GM12874 (cell line): ENCODE results near the gene ZNF800.

Source experiments
- TF ChIP-seq, protein P1 (sequence below): IDR thresholded peaks from 2 replicates; pipeline ENCODE4 v1.5.1; 2011; ENCODE audit warnings: low read depth, mild to moderate bottlenecking, control low read depth, low read length, moderate library complexity; ENCODE audit not compliant: insufficient read depth

The ZNF800 gene

GRCh38 chr7:127342596-127342995 is 49.9 kb downstream of the ZNF800 start:
- TF ChIP-seq, protein P1, sequence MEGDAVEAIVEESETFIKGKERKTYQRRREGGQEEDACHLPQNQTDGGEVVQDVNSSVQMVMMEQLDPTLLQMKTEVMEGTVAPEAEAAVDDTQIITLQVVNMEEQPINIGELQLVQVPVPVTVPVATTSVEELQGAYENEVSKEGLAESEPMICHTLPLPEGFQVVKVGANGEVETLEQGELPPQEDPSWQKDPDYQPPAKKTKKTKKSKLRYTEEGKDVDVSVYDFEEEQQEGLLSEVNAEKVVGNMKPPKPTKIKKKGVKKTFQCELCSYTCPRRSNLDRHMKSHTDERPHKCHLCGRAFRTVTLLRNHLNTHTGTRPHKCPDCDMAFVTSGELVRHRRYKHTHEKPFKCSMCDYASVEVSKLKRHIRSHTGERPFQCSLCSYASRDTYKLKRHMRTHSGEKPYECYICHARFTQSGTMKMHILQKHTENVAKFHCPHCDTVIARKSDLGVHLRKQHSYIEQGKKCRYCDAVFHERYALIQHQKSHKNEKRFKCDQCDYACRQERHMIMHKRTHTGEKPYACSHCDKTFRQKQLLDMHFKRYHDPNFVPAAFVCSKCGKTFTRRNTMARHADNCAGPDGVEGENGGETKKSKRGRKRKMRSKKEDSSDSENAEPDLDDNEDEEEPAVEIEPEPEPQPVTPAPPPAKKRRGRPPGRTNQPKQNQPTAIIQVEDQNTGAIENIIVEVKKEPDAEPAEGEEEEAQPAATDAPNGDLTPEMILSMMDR: no peak

GRCh38 chr7:127338122-127338521 is 54.4 kb downstream of the ZNF800 start:
- TF ChIP-seq, protein P1: no peak

- TF ChIP-seq, protein P1: no peak
These were observed 54.9 kb downstream of the ZNF800 start for GRCh38 chr7:127337581-127337980.

DNA sequence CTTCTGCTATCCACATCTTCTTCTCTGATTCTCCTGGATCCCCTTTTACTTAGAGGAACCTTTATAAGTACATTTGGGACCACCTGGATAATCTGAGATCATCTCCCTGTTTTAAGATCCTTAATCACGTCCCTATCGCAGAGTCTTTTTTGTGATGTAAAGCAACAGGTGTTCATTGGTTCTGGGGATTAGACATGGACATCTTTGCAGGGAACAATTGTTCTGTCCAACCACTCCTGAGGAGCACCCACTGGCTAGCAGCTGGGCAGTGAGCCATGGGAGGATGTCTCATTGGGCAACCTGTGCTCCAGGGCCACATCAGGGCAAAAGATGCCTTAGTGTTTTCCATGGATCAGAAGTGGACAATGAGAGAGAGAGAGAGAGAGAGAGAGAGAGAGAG is 56.0 kb downstream of the ZNF800 start:
- TF ChIP-seq, protein P1: no peak

DNA sequence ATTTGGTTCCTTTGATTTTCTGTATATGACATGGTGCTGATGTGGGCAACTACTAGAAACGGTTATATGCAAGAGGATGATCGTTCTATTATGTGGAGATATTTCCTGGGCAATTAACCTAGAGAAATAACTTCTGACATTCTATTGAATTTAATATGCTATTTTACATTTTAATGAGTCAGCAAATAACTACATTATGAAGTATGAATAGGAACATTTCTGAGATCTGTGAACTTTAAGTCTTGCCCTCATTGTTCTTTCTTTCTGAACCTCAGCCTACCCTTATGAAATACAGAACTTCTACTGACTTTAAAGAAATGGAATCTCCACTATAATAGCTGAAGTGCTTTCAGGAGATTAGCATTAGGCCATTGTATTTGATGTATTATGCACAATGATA is 59.6 kb downstream of the ZNF800 start:
- TF ChIP-seq, protein P1: no peak

GRCh38 chr7:127330070-127330469 is 62.4 kb downstream of the ZNF800 start:
- TF ChIP-seq, protein P1: no peak

DNA sequence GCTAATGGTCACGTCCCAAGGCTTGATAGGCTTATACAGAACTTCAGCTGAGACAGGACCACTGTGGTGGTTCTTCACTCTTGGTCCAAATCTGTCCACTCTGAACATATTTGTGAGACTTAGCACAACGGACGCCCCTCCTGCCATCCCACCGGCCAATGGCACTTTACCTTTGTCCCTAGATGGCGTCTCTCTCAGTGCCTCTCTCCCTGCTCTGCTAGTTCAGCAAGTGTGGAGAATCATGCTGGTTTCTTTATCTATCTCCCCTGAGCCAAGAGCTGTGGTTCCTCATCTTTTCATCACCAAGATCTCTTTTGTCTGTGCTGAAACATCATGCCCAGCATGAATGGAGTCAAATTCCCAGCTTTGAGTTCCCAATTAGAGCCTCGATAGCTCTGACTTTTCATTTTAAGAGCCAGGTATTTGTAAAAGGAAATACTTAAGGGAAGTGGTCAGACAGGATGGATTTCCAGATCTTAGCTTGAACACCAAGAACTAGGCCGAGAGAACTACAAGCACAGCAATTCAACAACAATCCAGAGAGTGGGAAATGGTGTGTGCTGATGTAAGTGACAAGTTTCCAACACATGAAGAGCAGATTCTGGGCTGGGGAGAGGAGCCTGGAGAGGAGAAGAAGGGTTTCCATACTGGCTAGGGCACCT is 69.5 kb downstream of the ZNF800 start:
- TF ChIP-seq, protein P1: no peak

DNA sequence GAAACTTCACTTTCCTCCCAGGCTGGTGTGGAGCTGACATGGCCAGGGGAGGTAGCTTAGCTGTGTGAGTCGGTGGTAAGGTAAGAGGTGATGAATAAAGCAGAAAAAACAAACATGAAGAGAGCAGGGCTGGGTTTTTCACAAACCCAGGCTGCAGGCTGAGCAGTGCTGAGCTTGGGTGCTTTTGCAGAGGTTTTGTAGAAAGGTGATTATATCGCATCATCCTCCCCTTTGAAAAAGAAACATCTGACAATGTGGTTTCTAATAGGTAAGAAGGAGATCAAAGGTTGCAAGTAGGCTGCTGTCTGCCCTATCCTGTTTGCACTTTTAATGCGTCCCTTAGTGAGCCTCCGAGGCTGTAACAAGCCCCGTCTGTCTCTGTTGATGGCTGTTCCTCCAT is 70.2 kb downstream of the ZNF800 start:
- TF ChIP-seq, protein P1: no peak
